ENCODE measurements around the gene RIPOR3.
"Not testable (repeated sequence)": the region's sequence is repeated elsewhere in the genome, so short reads cannot be mapped to it uniquely, and the experiment has no call there.

Gene RIPOR3

GRCh38 chr20:50659975-50660670 is 31.2 kb downstream of the RIPOR3 start:
- no peak for DNase-seq (ENCODE audit: low read depth, low spot score)

GRCh38 chr20:50658804-50659380 is 32.5 kb downstream of the RIPOR3 start:
- no peak for DNase-seq (ENCODE audit: low read depth, low spot score)

- no peak for DNase-seq (ENCODE audit: low read depth, low spot score)
Observed at GRCh38 chr20:50655311-50655880, 35.9 kb downstream of the RIPOR3 start.

- DNase-seq (ENCODE audit: low read depth, low spot score) = no peak
Observed at GRCh38 chr20:50654904-50655303, 36.4 kb downstream of the RIPOR3 start.

GRCh38 chr20:50652702-50653294 is 38.5 kb downstream of the RIPOR3 start:
- no peak for DNase-seq (ENCODE audit: low read depth, low spot score)

GRCh38 chr20:50651676-50652075 is 39.7 kb downstream of the RIPOR3 start:
- no peak for DNase-seq (ENCODE audit: low read depth, low spot score)

GRCh38 chr20:50649590-50649989 is 41.8 kb downstream of the RIPOR3 start:
- DNase-seq (ENCODE audit: low read depth, low spot score) = no peak

GRCh38 chr20:50648651-50649050 is 42.7 kb downstream of the RIPOR3 start:
- DNase-seq (ENCODE audit: low read depth, low spot score) = no peak

- DNase-seq (ENCODE audit: low read depth, low spot score) = no peak
Observed at GRCh38 chr20:50646483-50646996, 44.8 kb downstream of the RIPOR3 start.

- peak; percentile 99 for DNase-seq (ENCODE audit: low read depth, low spot score)
Observed at GRCh38 chr20:50645253-50646068, 45.9 kb downstream of the RIPOR3 start.

GRCh38 chr20:50642288-50642803 is 49.0 kb downstream of the RIPOR3 start:
- DNase-seq (ENCODE audit: low read depth, low spot score) = peak; percentile 90

- DNase-seq (ENCODE audit: low read depth, low spot score) = not testable (repeated sequence)
Observed at GRCh38 chr20:50641625-50642287, 49.6 kb downstream of the RIPOR3 start.

GRCh38 chr20:50639971-50640711 is 51.2 kb downstream of the RIPOR3 start:
- not testable (repeated sequence) for DNase-seq (ENCODE audit: low read depth, low spot score)

GRCh38 chr20:50638015-50638847 is 53.1 kb downstream of the RIPOR3 start:
- DNase-seq (ENCODE audit: low read depth, low spot score) = not testable (repeated sequence)

GRCh38 chr20:50636601-50637540 is 54.5 kb downstream of the RIPOR3 start:
- no peak for DNase-seq (ENCODE audit: low read depth, low spot score)

- DNase-seq (ENCODE audit: low read depth, low spot score) = peak; percentile 64
Observed at GRCh38 chr20:50635676-50636600, 55.4 kb downstream of the RIPOR3 start.

GRCh38 chr20:50635014-50635557 is 56.3 kb downstream of the RIPOR3 start:
- DNase-seq (ENCODE audit: low read depth, low spot score) = no peak
